GM19372 (cell line): Measurements from ENCODE around the gene PIK3AP1.

Experiments
- ATAC-seq: cut with Tn5 transposase; IDR thresholded peaks from one replicate; pipeline ENCODE4 v1.9.1; 2021; ENCODE audit warnings: mild to moderate bottlenecking, low read depth, moderate library complexity; ENCODE audit not compliant: unreplicated experiment

Gene PIK3AP1

DNA sequence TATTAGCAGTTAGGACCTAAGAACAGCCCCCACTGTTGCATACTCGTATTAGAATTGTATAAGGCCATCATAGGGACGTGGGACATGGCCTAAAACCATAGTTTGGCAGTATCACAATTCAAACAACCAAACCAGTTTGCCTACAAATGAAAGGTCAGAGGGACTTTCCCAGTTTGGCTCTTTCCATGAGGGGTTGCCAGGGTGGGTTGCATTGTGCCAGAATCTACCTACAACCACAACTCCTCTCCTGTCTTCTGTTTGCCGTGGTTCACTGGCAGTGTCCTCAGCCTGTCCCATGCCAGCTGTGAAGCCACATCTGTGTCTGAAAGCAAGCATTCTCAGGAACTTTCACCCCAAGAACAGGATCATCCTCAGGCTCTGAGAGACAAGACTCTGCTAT is 44.5 kb downstream of the PIK3AP1 start:
- ATAC-seq: no peak

DNA sequence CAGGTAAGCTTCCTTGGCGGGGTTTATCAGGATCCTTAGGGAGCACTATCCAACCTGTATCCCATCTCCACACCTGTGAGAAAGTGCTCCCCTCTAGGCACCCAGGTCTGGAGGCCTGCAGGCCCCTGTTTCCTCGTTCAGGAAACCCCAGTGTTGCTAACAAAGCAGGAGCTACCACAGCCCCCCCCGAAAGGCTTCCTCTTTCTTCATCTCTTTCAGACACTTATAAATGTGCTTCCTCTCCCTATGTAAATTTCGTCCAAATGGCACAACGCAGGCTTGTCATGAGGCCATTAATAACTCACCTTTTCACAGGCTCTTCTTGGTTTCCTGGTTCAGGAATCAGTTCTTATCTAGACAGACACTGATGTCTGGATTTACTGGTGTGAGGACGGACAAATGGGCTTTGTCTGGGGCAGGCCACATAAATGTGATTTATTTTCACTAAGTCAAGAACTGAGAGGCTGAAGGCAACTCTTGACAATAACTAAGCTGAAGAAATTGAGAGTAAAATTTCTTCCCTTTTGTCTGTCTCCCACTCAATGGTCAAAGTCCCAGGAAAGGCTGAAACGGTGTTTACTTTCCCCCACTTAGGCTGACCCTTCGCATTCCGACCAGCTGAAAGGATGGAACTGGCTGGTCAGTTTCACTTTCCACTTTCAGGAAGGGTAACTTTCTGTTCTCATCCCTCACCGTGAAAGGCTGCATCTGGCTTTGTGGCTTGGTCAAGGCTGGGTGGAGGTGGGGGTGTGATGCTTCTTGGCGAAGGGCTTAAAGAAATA is 46.8 kb downstream of the PIK3AP1 start:
- peak; percentile 51 for ATAC-seq

DNA sequence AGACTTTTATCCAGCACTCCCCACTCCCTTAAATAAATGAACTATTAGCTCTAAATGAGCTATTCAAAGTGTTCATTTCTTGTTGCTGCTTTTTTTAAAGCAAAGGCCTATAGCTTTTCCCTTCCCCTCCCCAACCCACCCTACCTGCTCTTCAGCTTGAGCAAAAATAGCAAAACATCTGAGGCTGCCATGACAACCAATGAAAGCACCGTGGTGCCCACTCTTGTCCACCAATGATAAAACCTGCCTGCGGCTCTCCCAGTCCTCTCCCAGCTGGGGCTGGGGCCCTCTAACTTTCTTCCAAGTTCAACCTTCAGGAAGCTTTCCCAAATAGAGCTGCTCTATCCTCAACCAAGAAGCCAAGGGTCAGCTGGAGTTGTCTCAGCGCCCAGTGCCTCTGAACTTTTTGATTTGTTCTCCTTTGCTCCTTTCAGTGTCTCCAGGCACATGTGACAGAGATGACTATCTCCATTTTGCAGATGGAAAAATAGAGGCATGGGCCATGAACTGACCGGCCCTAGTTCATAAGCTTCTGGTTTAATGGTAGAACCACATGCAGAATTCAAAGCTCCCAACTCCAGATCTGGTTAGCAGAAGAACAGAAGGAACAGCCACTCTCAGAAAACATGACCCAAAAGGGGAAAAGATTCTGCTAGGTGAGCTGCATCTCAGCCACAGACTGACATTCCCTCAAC is 47.7 kb downstream of the PIK3AP1 start:
- ATAC-seq: no peak

DNA sequence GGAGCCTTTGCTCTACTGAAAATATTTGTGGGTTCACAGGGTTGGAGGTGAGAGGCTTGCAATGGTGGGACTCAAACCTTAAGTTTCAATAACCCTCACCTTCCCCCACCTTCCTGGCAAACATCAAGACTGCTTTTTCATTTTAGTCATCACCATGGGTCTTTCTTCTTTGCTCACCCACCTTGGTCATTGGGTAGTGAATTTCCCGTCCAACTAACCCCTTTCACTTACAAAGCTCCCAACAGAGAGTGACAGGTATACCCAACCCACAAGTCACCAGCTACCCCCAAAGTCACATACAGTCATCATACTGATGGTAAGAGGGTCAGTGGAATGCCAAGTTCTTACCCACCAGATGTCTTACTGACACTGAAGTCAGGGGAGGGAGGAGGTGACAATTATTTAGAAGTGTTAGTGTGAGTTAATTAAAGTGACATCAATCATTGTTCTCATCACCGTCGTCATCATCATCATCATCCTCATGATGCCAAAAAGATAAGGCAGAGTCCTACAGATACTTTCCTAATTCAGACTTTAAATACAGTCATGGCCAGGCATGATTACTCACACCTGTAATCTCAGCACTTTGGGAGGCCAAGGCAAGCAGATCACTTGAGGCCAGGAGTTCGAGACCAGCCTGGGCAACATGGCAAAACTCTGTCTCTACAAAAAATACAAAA is 49.0 kb downstream of the PIK3AP1 start:
- no peak for ATAC-seq

DNA sequence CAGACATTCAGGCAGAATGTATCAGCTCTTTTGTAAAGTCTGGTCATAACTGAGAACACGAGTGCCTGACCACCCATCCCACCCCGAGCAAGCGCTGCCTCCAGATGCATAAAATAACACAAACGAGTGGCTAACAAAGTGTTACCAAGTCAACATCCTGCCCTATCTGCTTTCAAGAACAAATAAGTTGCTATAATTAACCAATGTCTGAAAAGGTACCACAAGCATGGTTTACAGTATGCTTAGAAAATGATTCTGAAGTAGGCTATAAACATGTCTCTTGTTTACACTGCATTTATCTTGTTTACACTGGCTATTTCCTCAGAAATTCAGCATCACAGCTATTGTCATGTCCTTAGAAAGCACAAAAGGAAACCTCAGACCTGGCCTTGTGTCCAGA is 49.5 kb downstream of the PIK3AP1 start:
- no peak for ATAC-seq

DNA sequence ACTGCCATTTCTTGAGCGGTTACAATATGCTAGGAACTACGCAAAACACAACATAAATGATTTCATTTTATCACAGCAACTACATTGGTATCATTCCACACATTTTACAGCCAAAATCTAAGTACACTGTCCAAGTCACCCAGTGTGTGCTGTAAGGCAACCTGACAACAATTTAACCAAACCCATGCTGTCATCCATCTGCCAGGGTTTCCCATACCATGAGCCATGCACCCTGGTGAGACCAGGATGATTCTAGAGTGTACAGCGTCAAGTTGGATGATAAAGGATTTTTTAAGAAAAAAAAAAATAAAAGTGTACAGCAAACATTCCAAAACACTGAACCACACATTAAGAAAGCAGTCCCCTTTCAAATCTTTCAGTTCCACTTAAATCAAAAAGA is 52.9 kb downstream of the PIK3AP1 start:
- no peak for ATAC-seq

DNA sequence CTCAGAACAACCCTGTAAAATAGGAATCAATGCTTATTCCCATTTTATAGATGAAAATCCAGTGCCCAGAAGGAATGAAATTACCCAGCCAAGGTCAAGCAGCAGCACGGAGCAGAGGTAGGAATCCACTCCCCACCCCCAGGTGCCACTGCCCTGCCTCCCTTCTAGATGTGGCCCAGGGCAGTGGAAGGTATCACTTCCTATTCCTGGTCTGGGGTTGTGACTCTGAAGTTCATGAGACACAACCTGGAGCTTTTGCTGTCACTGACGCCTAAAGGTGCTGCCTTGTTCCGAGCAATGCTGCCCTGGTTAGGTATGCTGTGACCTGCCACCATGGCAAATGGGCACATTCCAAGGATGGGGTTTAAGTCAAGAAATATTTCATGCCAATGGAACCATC is 53.6 kb downstream of the PIK3AP1 start:
- ATAC-seq: no peak

DNA sequence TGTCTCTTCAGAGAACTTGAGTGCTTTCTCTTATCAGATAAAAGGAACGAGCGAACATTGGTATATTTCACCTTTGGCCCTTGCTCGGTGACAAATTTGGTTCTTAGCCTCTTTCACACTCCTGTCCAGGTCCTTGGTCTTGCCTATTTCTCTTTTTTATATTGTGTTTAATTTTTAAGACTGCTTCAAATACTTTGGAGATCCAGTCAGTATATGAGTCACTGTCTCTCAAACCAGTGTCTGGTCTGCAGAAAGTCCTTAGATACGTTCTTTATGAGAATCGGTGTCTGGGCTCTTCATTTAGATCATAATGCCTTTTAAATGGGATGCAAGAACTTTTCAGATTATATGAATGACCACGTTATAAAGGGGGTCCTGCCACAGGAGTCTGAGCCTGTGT is 55.0 kb downstream of the PIK3AP1 start:
- no peak for ATAC-seq

DNA sequence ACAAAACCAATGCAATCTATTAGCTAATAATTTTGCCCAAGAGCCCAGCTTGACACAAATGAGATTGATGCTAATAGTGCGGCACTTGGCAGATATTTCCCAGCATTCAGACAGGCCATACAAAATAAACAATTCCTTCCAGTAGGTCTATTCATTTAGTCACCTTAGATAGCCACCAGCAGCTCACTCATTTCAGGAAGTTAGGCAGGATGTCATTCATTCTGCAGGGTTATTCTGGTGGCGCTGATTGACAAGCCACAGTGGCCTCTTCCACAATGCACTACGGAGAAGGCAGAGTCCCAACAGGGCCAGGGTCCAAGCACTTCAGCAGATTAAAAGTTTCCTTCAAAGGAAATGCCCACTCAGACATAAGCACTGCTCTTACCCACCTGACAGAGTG is 55.8 kb downstream of the PIK3AP1 start:
- ATAC-seq: no peak

DNA sequence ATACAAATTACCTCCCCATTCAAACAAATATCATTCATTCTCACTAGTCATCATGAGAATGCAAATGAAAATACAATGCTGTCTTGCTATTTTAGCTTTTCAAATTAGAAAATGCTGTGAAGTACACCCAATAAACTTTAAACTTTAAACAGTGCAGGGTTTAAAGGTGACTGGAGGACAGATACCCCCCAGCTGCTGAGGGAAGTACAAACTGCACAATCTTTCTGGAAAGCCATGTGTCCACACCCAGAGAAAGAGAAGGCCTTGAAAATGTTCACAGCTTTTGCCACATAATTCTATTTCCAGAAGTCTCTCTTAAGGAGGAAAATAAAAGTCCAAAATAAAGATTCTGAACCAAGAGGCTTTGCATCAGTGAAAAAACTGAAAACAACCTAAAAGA is 56.5 kb downstream of the PIK3AP1 start:
- ATAC-seq: no peak

DNA sequence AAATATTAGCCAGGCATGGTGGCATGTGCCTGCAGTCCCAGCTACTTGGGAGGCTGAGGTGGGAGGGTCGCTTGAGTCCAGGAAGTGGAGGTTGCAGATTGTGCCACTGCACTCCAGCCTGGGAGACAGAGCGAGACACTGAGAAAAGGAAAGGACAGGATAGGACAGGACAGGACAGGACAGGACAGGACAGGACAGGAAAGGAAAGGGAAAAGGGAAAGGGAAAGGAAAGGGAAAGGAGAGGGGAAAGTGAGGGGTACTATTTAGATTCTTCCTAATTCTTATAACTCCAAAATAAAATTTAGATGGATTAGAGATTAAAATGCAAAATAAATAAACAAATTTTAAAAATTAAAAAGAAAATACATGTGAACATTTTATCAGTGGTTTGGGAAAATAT is 58.7 kb downstream of the PIK3AP1 start:
- no peak for ATAC-seq

DNA sequence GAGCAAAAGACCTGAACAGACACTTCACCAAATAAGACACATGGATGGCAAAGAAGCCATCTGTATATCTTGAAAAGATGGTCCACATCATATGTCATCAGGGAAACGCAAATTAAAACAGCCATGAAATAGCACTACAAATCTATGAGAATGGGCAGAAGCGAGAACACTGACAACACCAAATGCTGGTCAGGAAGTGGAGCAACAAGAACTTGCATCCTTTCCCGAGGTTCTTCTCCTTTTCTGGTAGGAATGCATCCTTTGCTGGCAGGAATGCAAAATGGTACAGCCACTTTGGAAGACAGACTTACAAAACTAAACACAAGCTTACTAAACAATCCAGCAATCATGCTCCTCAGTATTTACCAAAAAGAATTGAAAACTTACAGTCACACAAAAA is 60.0 kb downstream of the PIK3AP1 start:
- no peak for ATAC-seq

DNA sequence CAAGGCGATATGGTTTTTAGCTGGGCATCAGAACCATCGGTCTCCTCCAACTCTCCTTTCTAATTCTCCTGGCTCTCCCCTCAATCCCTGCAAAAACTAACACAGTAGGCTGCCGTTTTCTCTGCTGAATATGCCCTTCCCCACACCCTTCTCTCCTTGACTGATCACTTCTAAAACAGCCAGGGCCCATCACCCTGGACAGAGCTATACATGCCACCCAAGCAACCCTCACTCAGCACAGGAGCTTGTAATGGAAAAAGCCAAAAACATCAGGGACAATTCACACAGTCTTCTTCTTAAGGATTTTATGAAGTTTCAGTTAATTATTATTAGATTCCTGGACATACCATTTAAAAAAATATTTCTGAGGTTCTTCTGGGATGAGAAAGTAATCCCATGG is 61.5 kb downstream of the PIK3AP1 start:
- ATAC-seq: no peak

DNA sequence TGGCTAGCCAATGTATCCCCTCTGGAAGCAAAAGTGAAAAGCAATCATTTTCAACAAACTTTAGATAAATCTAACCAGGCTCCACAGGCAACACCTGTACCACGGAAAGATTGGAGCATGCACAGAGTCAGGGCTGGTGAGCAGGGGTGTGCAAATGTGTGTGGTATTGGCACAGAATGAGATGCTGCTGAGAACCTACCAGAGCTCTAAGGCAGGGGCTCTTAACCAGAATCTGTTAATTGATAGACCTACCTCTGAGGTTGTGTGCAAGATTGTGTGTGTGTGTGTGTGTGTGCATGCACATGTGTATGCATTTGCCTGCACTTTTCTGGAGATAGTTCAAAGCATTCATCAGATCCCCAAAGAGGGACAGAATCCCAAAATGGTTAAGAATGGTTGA is 62.9 kb downstream of the PIK3AP1 start:
- no peak for ATAC-seq

DNA sequence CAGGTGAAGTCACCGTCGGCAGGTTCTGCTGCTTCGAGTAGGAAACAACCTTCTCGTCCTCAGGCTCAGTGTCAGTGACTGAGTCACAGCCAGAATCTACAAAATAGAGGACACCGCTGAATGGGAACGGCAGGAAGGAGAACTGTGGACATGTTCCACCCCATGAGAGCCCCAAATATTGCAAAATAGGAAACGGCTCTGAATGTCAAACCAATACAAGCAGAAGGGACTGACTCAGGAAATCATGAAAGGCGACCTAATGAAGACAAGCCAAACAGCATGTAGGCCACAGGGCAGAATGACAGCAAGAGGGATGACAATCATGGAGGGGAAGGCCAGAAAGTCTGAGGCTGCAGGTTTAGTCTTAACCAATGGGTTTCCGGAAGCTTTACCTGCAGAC is 63.5 kb downstream of the PIK3AP1 start:
- ATAC-seq: no peak

DNA sequence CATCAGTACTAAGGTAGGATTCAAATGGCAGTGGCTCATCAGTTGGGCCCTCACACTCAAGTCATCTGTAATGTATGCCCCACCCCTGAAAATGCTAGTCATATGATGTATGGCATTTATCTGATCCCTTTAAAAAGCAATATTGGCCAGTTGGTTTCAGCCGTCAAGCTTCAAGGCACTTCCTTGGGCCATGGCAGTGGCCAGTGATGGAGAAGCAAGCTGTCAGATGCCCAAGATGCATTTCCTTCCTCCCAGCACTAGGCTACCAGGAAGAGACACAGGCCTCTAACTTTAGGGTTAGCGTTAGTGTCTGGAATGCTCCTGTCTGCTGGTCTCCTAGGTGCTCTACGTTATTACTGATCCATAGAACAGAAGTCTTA is 64.1 kb downstream of the PIK3AP1 start:
- ATAC-seq: no peak

DNA sequence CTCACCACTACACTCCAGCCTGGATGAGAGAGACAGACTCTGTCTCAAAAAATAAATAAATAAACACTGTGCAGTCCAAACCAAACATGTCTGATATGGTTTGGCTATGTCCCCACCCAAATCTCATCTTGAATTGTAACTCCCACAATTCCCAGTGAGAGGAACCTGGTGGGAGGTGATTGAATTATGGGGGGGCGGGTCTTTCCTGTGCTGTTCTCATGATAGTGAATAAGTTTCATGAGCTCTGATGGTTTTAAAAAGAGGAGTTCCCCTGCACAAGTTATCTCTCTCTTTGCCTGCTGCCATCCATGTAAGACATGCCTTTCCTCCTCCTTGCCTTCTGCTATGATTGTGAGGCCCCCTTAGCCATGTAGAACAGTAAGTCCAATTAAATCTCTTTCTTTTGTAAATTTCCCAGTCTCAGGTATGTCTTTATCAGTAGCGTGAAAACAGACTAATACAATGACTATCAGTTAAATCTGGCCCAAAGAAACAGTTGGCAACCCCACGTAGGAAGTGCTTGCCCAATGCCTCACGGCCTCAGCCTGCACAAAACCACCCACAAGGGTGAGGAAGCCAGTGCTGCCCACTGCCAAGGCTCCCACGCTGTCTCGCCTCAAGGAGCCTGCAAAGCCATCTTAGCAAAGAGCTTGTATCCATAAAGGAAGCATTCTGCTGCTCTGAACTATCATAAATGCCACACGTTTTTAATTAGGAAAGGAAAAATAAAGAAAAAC is 64.7 kb downstream of the PIK3AP1 start:
- ATAC-seq: no peak

DNA sequence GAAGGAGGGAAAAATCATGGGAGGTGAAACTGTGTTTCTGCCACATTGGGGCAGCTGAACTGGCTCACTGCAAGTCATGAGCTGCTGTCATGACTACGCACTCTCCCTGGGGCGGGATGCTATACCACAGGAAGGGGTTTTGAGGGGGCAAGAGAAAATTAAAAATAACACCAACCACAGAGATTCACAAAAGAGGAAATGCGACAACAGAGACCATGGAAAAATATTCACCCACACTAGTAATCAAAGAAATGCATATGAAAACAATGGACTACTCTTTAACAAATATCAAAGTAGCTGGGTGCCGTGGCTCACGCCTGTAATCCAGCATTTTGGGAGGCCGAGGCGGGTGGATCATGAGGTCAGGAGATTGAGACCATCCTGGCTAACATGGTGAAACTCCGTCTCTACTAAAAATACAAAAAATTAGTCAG is 68.3 kb downstream of the PIK3AP1 start:
- ATAC-seq: peak; percentile 73

DNA sequence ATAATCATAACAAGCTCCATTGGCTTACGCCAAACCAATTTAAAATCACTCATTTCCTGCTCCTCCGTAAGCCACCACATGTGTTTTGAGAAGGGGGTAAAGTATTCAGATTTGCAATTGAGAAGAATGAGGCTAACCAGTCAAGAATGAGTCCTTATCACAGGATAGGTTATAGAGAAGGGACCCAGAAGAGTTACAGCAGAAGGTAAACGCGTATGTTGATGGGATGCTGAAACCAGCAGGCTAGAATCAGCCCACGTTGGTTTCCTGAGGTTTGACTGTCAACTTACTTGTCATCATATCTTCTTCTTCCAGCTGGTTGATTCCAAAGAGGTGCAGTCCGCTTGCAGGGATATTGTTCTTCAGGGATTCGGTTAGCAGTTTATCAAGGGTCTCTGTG is 69.4 kb downstream of the PIK3AP1 start:
- no peak for ATAC-seq

DNA sequence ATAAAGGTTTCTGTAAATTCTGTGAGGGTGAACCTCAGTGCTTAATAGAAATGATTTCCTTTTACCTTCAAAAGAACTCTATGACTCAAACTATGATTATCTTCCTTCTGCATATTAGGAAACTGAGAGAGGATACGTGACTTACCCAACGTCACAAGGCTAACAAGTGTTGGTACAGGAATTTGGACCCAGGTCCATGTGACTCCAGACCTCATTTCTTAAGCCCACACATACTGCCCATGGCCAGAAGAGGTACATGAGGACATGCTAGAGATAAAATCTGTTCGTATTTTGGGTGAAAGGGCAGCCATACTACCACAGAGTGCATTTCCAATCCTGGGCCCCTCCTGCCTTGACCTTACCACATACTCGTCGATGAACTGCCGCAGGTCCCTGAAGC is 72.0 kb downstream of the PIK3AP1 start:
- ATAC-seq: no peak

DNA sequence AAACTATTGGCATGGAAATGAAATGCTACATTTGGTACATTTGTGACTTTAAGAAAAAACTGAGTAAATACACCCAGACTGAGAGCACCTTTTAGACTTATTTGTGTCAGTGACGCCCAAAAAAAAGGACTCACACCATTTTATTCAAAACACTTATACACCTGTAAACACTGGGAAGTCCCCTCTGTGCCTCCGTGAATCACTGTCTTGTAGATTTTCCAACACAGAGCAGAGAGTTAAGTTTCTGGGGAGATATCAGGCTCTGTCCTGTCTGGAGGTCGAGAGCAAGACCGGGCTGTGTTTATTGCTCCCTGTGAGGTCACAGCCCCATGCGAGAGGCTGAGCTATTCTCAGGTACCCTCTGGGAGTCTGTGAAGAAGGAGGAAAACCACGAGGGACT is 72.8 kb downstream of the PIK3AP1 start:
- no peak for ATAC-seq
